ENCODE data around the gene MRPL12. TPM values are rescaled to one million over a fixed set of nuclear protein-coding genes. Genes with fewer than 3 reads are reported as not detected.

MRPL12 gene
- total and polyA plus RNA-seq, 9 of the 15 experiments (the other 6 are each of a cell fraction or from before 2014, with no cell fraction given) = 0.94 to 338 (median 100) TPM

DNA sequence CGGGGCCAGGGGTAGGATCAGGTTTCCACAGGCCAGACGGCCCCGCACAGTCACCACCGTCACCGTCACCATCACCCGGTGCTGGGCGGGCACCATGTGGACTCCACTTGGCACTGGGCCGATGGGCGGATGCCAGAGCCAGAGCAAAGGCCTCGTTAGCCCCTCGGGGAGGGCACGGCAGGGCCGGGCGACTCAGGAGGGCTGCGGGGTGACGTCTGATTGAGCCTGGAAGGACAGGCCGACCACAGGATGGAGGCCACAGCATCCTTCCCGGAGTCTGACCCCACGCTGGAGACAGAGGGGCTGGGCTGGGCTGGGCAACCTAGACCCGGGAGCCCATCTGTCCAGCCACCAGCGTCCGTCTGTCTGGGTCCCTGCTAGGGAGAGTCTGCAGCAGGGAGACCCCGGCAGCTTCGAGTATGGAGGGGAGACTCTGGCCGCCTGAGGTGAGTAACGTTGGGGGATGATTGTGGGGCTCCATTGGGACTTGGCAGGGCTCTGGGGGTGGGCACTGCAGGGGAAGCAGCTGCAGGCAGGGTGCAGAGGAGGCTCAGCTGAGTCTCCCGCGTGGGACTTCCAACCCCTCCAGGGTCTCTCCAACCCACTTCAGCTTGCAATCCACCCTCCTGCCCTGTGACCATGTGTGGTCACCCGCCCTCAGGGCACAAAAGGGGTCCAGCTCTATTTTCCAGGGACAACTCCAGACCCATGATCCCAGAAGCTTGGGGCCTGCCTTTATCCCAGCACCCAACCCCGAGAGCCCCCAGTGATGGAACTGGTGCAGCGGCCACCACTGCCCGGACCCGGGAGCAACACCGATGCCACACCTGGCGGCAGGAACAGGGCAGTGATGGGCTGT is 31.5 kb downstream of the MRPL12 start:
- intact Hi-C loops (cut with micrococcal nuclease) (no loop called here), in situ Hi-C loops (cut with MboI) (loop anchor here (5.0 kb wide), 2 partner anchors 73 to 128 kb away; partner anchors contain the start of gene P4HB)
- no peaks in the 10 kb centered on the region for H3K79me2 ChIP-seq (ENCODE audit: control insufficient read depth, insufficient read depth, low read length)
- CTCF ChIA-PET (ENCODE audit: low intra/inter-chr PET ratio) = interaction anchor here (0.6 to 1.1 kb wide), 4 partner anchors 87 to 286 kb away, joined by 3 to 4 read pairs (median 4); no protein-coding TSS in a partner anchor
- no peak overlapping the region for H3K27ac ChIP-seq (ENCODE audit: extremely low read depth, low read depth, low read length)
- H3K9me3 ChIP-seq (replicated peaks; ENCODE audit: control insufficient read depth, insufficient read depth, low read depth, low read length) = no peaks in the 10 kb centered on the region
- no peaks in the 10 kb centered on the region for H4K20me1 ChIP-seq (replicated peaks; ENCODE audit: control insufficient read depth, insufficient read depth, low read length)
- ATAC-seq = no peak
- no peak overlapping the region for H2AFZ ChIP-seq (ENCODE audit: low read depth, low read length)
- H3K4me3 ChIP-seq = no peak overlapping the region
- H3K4me2 ChIP-seq (ENCODE audit: insufficient read depth, low read length) = no peak overlapping the region
- no peak for DNase-seq (ENCODE audit: extremely low read depth in 1 of 4, low spot score in 3 of 4)
- BruUV-seq (replicated peaks) = no TSS peak
- POLR2A ChIA-PET = interaction anchor here (0.6 to 1.6 kb wide), 6 partner anchors 99 to 449 kb away, joined by 3 to 12 read pairs (median 3); no protein-coding TSS in a partner anchor
- no peaks in the 10 kb centered on the region for H3K36me3 ChIP-seq (ENCODE audit: control insufficient read depth, insufficient read depth, low read length)
- peak overlapping the region in 1 of 2 experiments; percentile 89; a peak in 1 of 4 replicates for H3K9ac ChIP-seq (ENCODE audit: insufficient read depth in 1 of 2, low read depth in 2 of 2, low read length in 2 of 2)
- WGBS (ENCODE audit: insufficient coverage, low coverage, missing lambda C conversion rate) = 42% methylated on average over 29 of the region's 35 CpGs
- no peak for FAIRE-seq
- H3K4me1 ChIP-seq (replicated peaks in 1 of 2; ENCODE audit: control insufficient read depth in 2 of 2, insufficient read depth in 2 of 2, low read length in 2 of 2) = peaks cover 10 to 60% of the 10 kb centered on the region in 2 experiments; a peak in 4 of 5 replicates
- H3K27me3 ChIP-seq (ENCODE audit: control insufficient read depth in 2 of 2, insufficient read depth in 2 of 2, low read length in 2 of 2) = no peaks in the 10 kb centered on the region
- no peaks in the 10 kb centered on the region for H3K9me1 ChIP-seq (ENCODE audit: control insufficient read depth, insufficient read depth, low read length)
- TF ChIP-seq, protein P1, sequence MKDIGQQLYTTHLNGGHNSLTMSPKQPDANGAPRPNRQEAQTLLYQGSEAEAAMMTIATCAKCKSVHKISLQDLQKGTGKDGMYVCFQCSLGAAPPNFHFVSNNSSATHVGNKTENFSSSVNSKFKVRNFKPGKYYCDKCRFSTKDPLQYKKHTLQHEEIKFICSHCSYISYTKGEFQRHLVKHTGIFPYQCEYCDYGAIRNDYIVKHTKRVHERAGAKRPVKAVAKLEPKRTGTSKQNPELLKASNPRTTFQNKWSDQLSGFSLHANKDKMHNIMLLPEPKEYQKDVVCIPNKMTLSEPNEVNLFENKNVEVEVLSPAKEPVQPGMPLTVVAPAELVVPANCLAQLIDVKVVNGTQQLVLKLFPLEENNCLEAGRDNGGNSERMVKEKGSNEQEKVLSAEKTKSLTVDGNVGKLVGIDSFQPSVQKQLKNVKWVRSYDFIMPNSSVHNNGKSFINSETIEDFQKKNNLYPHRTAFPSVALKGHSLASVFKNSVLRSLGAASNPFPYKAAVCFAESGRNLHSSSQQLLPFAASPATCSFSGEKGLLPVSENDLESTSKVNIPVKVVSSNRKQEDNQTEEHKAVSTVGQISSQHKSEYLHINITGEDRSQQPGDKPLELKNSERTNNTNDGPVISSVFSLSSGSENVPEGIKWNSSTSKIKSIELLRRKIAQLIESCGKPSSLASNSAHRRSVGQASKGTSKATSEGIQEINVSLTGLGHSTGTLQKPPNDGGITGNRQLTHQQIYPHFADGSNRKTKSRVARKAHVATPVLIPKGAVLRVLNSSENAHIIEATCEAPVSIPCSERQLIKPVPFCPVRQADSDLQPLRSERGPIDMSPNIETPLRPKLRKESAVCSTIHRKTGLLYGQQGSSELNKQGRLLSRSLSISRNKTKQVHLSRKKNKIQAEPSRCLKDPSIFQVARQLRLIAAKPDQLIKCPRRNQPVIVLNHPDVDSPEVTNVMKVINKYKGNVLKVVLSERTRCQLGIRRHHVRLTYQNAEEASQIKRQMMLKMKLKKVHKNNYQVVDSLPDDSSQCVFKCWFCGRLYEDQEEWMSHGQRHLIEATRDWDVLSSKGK (CRISPR knock-in tag; IDR thresholded peaks at IDR 0.05) = no peak
- TF ChIP-seq RBM22 (IDR thresholded peaks at IDR 0.05; ENCODE audit: low read depth, low read length, poor library complexity, severe bottlenecking) = no peak
- no peak for TF ChIP-seq ARID2 (IDR thresholded peaks at IDR 0.05)
